Osteoblast (primary cell): ENCODE data around the gene EGFR. TPM values are rescaled to one million over a fixed set of nuclear protein-coding genes. Genes with fewer than 3 reads are reported as not detected.

Experiments
- DNase-seq: peaks from one replicate; pipeline ENCODE4 v3.0.0; 2011; ENCODE audit warnings: low spot score, mixed read lengths; ENCODE audit not compliant: insufficient read length; ENCODE audit errors: missing footprints
- H2AFZ ChIP-seq: 2 replicates; pipeline ENCODE4 v1.6.0; 2011; ENCODE audit warnings: mild to moderate bottlenecking, low read length
- H3K27ac ChIP-seq: 2 replicates; pipeline ENCODE4 v1.5.1; 2011; ENCODE audit warnings: mild to moderate bottlenecking, low read depth, low read length, moderate library complexity
- H3K27me3 ChIP-seq: 2 replicates; pipeline ENCODE4 v1.6.0; 2012; ENCODE audit warnings: mild to moderate bottlenecking, control low read depth, inconsistent platforms, low read length, moderate library complexity; ENCODE audit not compliant: insufficient read depth
- H3K36me3 ChIP-seq: 2 replicates; pipeline ENCODE4 v1.5.1; 2011; ENCODE audit warnings: mild to moderate bottlenecking, low read length, control low read depth, moderate library complexity; ENCODE audit not compliant: insufficient read depth
- H3K4me1 ChIP-seq: 2 replicates; pipeline ENCODE4 v1.5.1; 2011; ENCODE audit warnings: mild to moderate bottlenecking, low read length, control low read depth, moderate library complexity; ENCODE audit not compliant: insufficient read depth
- H3K4me2 ChIP-seq: 2 replicates; pipeline ENCODE4 v1.6.0; 2011; ENCODE audit warnings: mild to moderate bottlenecking, low read length; ENCODE audit not compliant: insufficient read depth
- H3K4me3 ChIP-seq: fragments of 200-600 bp; sonication (generic); 3 replicates; pipeline ENCODE4 v1.5.1; 2012; ENCODE audit warnings: mild to moderate bottlenecking, low read length, inconsistent platforms; ENCODE audit not compliant: insufficient read depth
- H3K79me2 ChIP-seq: 2 replicates; pipeline ENCODE4 v1.6.0; 2012; ENCODE audit warnings: mild to moderate bottlenecking, low read length, control low read depth, inconsistent platforms; ENCODE audit not compliant: insufficient read depth
- H3K9me3 ChIP-seq: 2 replicates; pipeline ENCODE4 v1.5.1; 2011; ENCODE audit warnings: low read depth, low read length, control low read depth
- H4K20me1 ChIP-seq: 2 replicates; pipeline ENCODE4 v1.6.0; 2012; ENCODE audit warnings: mild to moderate bottlenecking, low read length, control low read depth; ENCODE audit not compliant: insufficient read depth
- CTCF ChIP-seq: IDR thresholded peaks from 2 replicates; pipeline ENCODE4 v1.5.1; 2011; ENCODE audit warnings: mild to moderate bottlenecking, low read depth, low read length, moderate library complexity; ENCODE audit errors: extremely low read depth
- total RNA-seq: library from RNA; depleted of rRNA; stranded (reverse); fragments of >200 nt; gene quantifications from 2 replicates; pipeline ENCODE4 v1.2.3, GENCODE V29; 2012

Gene EGFR
- total RNA-seq, 1 donor: 104 TPM

DNA sequence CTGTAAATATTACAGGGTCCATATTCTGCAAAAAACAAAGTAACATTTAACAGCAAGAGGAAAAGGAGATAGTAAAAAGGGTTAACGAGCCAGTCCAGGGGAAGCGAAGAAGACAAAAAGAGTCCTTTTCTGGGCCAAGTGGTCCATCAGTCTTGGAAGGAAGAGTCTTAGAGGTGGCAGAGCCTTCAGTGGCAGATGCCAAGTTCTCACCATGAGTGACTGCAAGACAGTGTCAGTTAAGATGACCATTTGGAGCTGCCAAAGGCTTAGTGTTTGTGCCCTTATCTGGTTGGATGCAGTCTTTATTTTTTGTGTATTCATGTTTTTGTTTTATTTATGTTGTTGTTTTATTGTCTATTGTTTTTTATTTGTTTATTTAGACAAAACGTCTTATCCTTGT is 220.6 kb downstream of the EGFR start:
- H3K27ac ChIP-seq: no peak overlapping the region
- H2AFZ ChIP-seq: no peak overlapping the region
- H3K36me3 ChIP-seq: no peaks in the 10 kb centered on the region
- no peaks in the 10 kb centered on the region for H4K20me1 ChIP-seq
- no peaks in the 10 kb centered on the region for H3K4me1 ChIP-seq
- no peak for DNase-seq
- H3K4me2 ChIP-seq: no peak overlapping the region
- no peaks in the 10 kb centered on the region for H3K79me2 ChIP-seq
- no peak for TF ChIP-seq CTCF
- H3K4me3 ChIP-seq: no peak overlapping the region
- peaks cover 21% of the 10 kb centered on the region for H3K27me3 ChIP-seq
- no peaks in the 10 kb centered on the region for H3K9me3 ChIP-seq

DNA sequence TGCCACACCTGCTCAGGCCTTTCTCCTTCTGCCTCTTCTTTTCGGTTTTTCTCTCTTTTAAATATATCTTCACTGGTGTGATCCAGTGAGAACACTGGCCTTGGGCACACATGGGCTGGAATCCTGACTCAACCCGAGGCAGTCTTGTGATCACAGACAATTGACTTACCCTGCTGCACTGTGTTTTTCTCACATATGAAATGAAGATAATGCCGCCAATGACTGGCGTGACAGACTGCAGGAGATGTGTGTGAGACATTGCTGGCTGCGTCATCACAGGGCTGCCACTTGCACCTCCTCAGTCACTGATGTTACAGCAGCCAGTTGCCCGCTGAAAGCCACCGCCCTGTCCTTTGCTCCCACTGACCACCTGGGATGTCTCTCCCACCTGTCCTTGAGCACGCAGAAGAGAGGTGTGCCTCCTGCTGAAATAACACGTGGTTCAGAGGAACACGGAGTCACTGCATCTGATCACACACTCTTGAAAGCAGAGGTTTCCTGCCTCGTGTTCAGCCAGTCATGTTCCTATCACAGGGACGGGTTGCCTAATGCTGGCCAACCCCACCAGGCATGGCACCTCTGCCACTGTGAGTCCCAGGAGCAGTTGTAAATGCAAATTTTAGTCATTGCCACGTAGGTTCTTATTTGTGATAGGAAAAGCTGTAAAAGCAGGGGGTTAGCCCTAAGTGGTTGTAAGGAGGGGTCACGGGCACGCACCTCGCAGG is 221.8 kb downstream of the EGFR start:
- no peak overlapping the region for H2AFZ ChIP-seq
- no peak for TF ChIP-seq CTCF

DNA sequence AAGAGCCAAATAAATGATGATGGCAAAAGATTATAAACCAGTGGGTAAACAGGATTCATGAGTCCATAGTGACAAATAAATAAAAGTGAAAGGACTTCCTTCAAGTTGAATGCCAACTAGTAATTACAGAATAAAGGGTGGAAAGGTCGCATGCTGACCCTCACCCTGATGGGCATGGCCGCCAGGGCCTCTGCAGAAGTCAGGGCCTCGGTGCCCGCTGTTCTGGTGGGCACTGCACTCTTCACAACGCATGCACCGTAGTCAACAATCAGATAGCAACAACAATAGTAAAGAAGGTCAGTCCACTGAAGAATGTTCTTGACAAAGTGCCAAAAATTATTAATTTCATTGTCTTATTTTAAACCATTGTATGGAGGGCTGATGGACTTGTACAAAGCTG is 223.1 kb downstream of the EGFR start:
- Histone ChIP-seq H3K4me3 (no peak overlapping the region), H3K9me3 (no peaks in the 10 kb centered on the region), H3K4me1 (peaks cover 13% of the 10 kb centered on the region), H3K79me2 (no peaks in the 10 kb centered on the region), H3K4me2 (no peak overlapping the region), H4K20me1 (no peaks in the 10 kb centered on the region), H3K27ac (no peak overlapping the region), H3K27me3 (peaks cover 8% of the 10 kb centered on the region), H3K36me3 (no peaks in the 10 kb centered on the region), H2AFZ (no peak overlapping the region)
- TF ChIP-seq CTCF: no peak
- no peak for DNase-seq

More for the DNA sequence above, 221.8 kb downstream of the EGFR start:
- no peak overlapping the region for H3K4me3 ChIP-seq
- H3K36me3 ChIP-seq: no peaks in the 10 kb centered on the region
- H3K79me2 ChIP-seq: no peaks in the 10 kb centered on the region
- no peak overlapping the region for H3K27ac ChIP-seq
- no peak overlapping the region for H3K4me2 ChIP-seq
- no peak for DNase-seq
- no peaks in the 10 kb centered on the region for H3K9me3 ChIP-seq
- peaks cover 15% of the 10 kb centered on the region for H3K27me3 ChIP-seq
- no peaks in the 10 kb centered on the region for H4K20me1 ChIP-seq
- peaks cover 6% of the 10 kb centered on the region for H3K4me1 ChIP-seq

GRCh38 chr7:55242613-55243012 is 223.8 kb downstream of the EGFR start:
- no peaks in the 10 kb centered on the region for H3K9me3 ChIP-seq
- no peaks in the 10 kb centered on the region for H3K79me2 ChIP-seq
- no peak for DNase-seq
- H3K27me3 ChIP-seq: peaks cover 7% of the 10 kb centered on the region
- H4K20me1 ChIP-seq: no peaks in the 10 kb centered on the region
- H3K27ac ChIP-seq: no peak overlapping the region
- H3K4me1 ChIP-seq: peaks cover 13% of the 10 kb centered on the region
- no peaks in the 10 kb centered on the region for H3K36me3 ChIP-seq
- H3K4me3 ChIP-seq: no peak overlapping the region
- no peak overlapping the region for H2AFZ ChIP-seq
- no peak overlapping the region for H3K4me2 ChIP-seq
- TF ChIP-seq CTCF: no peak
